ENCODE measurements around the gene PCDHA7. TPM values are rescaled to one million over a fixed set of nuclear protein-coding genes. Genes with fewer than 3 reads are reported as not detected.
A peak's percentile ranks its signal among the peaks of the same experiment; 100 is the strongest.
"Not testable (repeated sequence)": the region's sequence is repeated elsewhere in the genome, so short reads cannot be mapped to it uniquely, and the experiment has no call there.

PCDHA7 gene
- total RNA-seq, 1 experiment from 2014 or later: 0.28 TPM

- Histone ChIP-seq H3K27me3 (ENCODE audit: control insufficient read depth, insufficient read depth, low read length) (no peaks in the 10 kb centered on the region), H3K36me3 (replicated peaks; ENCODE audit: control insufficient read depth, insufficient read depth, low read length) (no peaks in the 10 kb centered on the region), H3K4me3 (ENCODE audit: insufficient read depth, low read depth, low read length) (no peak overlapping the region)
- no peak for DNase-seq
These were observed 1.8 kb downstream of the PCDHA7 start for GRCh38 chr5:140835622-140836510.

GRCh38 chr5:140840978-140841962 lies 7.2 kb downstream of the PCDHA7 start, which contains the start of gene PCDHA8:
TSS of gene PCDHA8 (plus strand) at chr5:140841187. CDS start at chr5:140841322, 135 bp downstream.
- no peaks in the 10 kb centered on the region for H3K36me3 ChIP-seq (replicated peaks; ENCODE audit: control insufficient read depth, insufficient read depth, low read length)
- peak; percentile 78 for DNase-seq
- H3K27me3 ChIP-seq (ENCODE audit: control insufficient read depth, insufficient read depth, low read length): no peaks in the 10 kb centered on the region
- no peak within 1 kb of the TSS; the same call in 1 of the 2 replicates for H3K4me3 ChIP-seq (ENCODE audit: insufficient read depth, low read depth, low read length)

GRCh38 chr5:140842798-140843733 lies 9.0 kb downstream of the PCDHA7 start:
- Histone ChIP-seq H3K27me3 (ENCODE audit: control insufficient read depth, insufficient read depth, low read length) (no peaks in the 10 kb centered on the region), H3K4me3 (ENCODE audit: insufficient read depth, low read depth, low read length) (no peak overlapping the region)

GRCh38 chr5:140848139-140849102 lies 14.4 kb downstream of the PCDHA7 start, which contains the start of gene PCDHA9:
TSS of gene PCDHA9 (plus strand) at chr5:140848382. CDS start at chr5:140848496, 114 bp downstream.
- H3K36me3 ChIP-seq (replicated peaks; ENCODE audit: control insufficient read depth, insufficient read depth, low read length); DNase-seq; H3K27me3 ChIP-seq (ENCODE audit: control insufficient read depth, insufficient read depth, low read length): not testable (repeated sequence)
- peak within 1 kb of the TSS; percentile 1; the same call in 1 of the 2 replicates for H3K4me3 ChIP-seq (ENCODE audit: insufficient read depth, low read depth, low read length)

More at GRCh38 chr5:140842798-140843733, 9.0 kb downstream of the PCDHA7 start:
- H3K36me3 ChIP-seq (replicated peaks; ENCODE audit: control insufficient read depth, insufficient read depth, low read length): no peaks in the 10 kb centered on the region
- DNase-seq: no peak

DNA sequence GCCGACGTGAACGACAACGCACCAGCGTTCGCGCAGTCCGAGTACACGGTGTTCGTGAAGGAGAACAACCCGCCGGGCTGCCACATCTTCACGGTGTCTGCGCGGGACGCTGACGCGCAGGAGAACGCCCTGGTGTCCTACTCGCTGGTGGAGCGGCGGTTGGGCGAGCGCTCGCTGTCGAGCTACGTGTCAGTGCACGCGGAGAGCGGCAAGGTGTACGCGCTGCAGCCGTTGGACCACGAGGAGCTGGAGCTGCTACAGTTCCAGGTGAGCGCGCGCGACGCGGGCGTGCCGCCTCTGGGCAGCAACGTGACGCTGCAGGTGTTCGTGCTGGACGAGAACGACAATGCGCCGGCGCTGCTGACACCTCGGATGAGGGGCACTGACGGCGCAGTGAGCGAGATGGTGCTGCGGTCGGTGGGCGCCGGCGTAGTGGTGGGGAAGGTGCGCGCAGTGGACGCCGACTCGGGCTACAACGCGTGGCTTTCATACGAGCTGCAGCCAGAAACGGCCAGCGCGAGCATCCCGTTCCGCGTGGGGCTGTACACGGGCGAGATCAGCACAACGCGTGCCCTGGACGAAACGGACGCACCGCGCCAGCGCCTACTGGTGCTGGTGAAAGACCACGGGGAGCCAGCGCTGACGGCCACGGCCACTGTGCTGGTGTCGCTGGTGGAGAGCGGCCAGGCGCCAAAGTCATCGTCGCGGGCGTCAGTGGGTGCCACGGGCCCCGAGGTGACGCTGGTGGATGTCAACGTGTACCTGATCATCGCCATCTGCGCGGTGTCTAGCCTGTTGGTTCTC lies 16.0 kb downstream of the PCDHA7 start:
- H3K27me3 ChIP-seq (ENCODE audit: control insufficient read depth, insufficient read depth, low read length); H3K36me3 ChIP-seq (replicated peaks; ENCODE audit: control insufficient read depth, insufficient read depth, low read length); DNase-seq; H3K4me3 ChIP-seq (ENCODE audit: insufficient read depth, low read depth, low read length): not testable (repeated sequence)

- no peaks in the 10 kb centered on the region for H3K36me3 ChIP-seq (replicated peaks; ENCODE audit: control insufficient read depth, insufficient read depth, low read length)
- peak; percentile 75 for DNase-seq
- peak within 1 kb of the TSS; percentile 41; the same call in 1 of the 2 replicates for H3K4me3 ChIP-seq (ENCODE audit: insufficient read depth, low read depth, low read length)
- H3K27me3 ChIP-seq (ENCODE audit: control insufficient read depth, insufficient read depth, low read length): no peaks in the 10 kb centered on the region
These were observed 22.0 kb downstream of the PCDHA7 start, which contains the start of gene PCDHA10 for GRCh38 chr5:140855772-140856674. TSS of gene PCDHA10 (plus strand) at chr5:140855897. CDS start at chr5:140856049, 152 bp downstream.

DNA sequence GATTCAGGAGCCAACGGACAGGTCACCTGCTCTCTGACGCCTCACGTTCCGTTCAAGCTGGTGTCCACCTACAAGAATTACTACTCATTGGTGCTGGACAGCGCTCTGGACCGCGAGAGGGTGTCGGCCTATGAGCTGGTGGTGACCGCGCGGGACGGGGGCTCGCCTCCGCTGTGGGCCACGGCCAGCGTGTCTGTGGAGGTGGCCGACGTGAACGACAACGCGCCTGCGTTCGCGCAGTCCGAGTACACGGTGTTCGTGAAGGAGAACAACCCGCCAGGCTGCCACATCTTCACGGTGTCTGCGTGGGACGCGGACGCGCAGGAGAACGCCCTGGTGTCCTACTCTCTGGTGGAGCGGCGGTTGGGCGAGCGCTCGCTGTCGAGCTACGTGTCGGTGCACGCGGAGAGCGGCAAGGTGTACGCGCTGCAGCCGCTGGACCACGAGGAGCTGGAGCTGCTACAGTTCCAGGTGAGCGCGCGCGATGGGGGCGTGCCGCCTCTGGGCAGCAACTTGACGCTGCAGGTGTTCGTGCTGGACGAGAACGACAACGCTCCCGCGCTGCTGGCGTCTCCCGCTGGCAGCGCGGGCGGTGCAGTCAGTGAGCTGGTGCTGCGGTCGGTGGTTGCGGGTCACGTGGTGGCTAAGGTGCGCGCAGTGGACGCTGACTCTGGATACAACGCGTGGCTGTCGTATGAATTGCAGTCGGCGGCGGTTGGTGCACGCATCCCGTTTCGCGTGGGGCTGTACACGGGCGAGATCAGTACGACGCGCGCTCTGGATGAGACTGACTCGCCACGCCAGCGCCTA lies 23.3 kb downstream of the PCDHA7 start:
- no peak for DNase-seq
- H3K4me3 ChIP-seq (ENCODE audit: insufficient read depth, low read depth, low read length): no peak overlapping the region
- H3K27me3 ChIP-seq (ENCODE audit: control insufficient read depth, insufficient read depth, low read length): no peaks in the 10 kb centered on the region
- peaks cover 1% of the 10 kb centered on the region for H3K36me3 ChIP-seq (replicated peaks; ENCODE audit: control insufficient read depth, insufficient read depth, low read length)

DNA sequence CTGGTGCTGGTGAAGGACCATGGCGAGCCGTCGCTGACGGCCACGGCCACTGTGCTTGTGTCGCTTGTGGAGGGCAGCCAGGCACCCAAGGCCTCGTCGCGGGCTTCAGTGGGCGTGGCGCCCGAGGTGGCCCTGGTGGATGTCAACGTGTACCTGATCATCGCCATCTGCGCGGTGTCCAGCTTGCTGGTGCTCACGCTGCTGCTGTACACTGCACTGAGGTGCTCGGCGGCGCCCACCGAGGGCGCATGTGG lies 23.8 kb downstream of the PCDHA7 start:
- Histone ChIP-seq H3K36me3 (replicated peaks; ENCODE audit: control insufficient read depth, insufficient read depth, low read length) (peaks cover 1% of the 10 kb centered on the region), H3K27me3 (ENCODE audit: control insufficient read depth, insufficient read depth, low read length) (no peaks in the 10 kb centered on the region), H3K4me3 (ENCODE audit: insufficient read depth, low read depth, low read length) (no peak overlapping the region)
- DNase-seq: no peak

DNA sequence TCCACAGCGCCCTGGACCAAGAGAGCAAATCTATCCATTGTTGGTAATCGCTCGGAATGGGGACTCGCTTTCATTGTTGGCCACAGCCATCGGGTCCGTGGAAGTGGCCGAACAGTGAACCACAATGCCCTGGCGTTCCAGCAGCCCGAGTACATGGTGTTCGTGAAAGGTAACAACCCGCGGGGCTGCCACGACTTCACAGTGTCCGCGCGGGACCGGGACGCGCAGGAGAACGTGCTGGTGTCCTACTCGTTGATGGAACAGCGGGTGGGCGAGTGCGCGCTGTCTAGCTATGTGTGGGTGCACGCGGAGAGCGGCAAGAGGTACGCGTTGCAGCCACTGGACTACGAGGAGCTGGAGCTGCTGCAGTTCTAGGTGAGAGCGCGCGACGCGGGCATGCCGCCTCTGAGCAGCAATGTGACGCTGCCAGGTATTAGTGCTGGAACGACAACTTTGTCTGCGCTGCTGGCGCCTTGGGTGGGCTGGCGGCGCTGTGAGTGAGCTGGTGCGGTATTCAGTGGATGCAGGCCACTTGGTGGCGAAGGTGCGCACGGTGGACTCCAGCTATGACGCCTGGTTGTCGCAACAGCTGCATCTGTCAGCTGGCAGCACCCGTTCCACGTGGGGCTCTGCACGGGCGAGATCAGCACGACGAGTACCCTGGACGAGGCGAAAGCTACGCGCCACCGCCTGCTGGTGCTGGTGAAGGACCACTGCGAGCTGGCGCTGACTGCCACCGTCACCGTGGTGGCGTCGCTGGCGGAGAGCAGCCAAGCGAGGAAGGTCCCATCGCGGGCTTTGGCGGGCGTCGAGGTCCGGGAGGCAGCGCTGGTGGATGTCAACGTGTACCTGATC lies 28.6 kb downstream of the PCDHA7 start:
- H3K27me3 ChIP-seq (ENCODE audit: control insufficient read depth, insufficient read depth, low read length): no peaks in the 10 kb centered on the region
- no peak for DNase-seq
- H3K4me3 ChIP-seq (ENCODE audit: insufficient read depth, low read depth, low read length): no peak overlapping the region
- H3K36me3 ChIP-seq (replicated peaks; ENCODE audit: control insufficient read depth, insufficient read depth, low read length): peaks cover 1% of the 10 kb centered on the region

All from H7 (cell line).